GM18858 (cell line): ENCODE data around the gene PHOX2B.
"Not testable (repeated sequence)": the region's sequence is repeated elsewhere in the genome, so short reads cannot be mapped to it uniquely, and the experiment has no call there.

ENCODE experiments used
- ATAC-seq: cut with Tn5 transposase; IDR thresholded peaks from one replicate; pipeline ENCODE4 v1.9.1; 2021; ENCODE audit not compliant: unreplicated experiment

PHOX2B gene

DNA sequence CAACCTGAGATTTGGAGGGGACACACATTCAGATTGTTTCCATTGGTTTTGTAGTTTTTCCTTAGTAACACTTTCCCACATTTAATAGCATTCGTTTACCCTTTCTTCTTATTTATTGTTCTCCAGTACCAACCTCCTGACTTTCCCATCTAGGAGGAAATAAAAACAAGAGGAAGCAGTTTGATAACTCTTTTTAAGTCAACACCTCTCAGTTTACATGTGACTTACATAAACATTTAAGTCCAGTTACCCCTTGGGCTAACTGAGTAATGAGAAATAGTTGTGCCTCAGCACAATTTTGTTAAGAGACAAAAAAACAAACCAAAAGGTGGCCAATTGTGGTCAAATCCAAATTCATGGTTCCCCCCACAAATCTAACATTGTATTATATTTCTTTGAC lies 34.8 kb downstream of the PHOX2B start:
- no peak for ATAC-seq

DNA sequence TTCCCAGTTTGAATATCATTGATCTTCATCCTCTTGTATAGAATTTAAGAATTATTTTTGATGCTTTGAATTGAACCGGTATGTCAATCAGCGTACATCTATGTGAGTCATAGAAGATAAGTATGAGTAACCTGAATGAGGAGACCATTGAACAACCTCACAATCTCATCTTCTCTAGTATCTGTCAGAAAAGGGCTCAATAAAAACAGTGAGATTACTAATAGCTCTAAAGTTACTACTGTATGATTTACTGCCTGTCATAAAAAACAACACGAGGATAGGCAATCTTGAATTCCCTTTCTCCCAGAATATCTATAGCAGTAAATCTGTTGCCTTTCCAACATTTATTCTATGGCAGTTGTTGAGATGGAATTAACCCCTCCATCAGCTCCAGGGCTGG lies 36.1 kb downstream of the PHOX2B start:
- no peak for ATAC-seq

DNA sequence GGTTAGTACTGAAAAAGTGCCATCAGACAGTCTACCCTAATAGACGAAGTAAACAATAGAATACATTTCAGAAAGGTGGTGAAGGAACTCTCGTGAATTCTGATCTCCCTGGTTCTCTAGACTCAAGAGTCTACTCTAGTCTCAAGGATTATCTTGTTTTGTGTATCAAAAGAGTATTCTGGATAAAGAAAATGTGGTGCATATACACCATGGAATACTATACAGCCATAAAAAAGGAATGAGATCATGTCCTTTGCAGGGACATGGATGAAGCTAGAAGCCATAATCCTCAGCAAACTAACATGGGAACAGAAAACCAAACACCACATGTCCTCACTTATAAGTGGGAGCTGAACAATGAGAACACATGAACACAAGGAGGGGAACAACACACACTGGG lies 36.9 kb downstream of the PHOX2B start:
- not testable (repeated sequence) for ATAC-seq

- no peak for ATAC-seq
These were observed 38.6 kb downstream of the PHOX2B start for GRCh38 chr4:41709844-41710481.

- ATAC-seq, result no peak
These were observed 44.7 kb downstream of the PHOX2B start for GRCh38 chr4:41703785-41704184.

GRCh38 chr4:41702770-41703169 lies 45.8 kb downstream of the PHOX2B start:
- ATAC-seq, result no peak

GRCh38 chr4:41701983-41702382 lies 46.5 kb downstream of the PHOX2B start:
- ATAC-seq, result no peak

GRCh38 chr4:41696763-41697162 lies 51.8 kb downstream of the PHOX2B start:
- ATAC-seq, result no peak

- no peak for ATAC-seq
These were observed 52.4 kb downstream of the PHOX2B start for GRCh38 chr4:41696131-41696530.
